HG03066 (cell line): ENCODE data around the gene DLG2.

Experiments used
- ATAC-seq: cut with Tn5 transposase; IDR thresholded peaks from one replicate; pipeline ENCODE4 v1.9.1; 2021; ENCODE audit warnings: low read depth; ENCODE audit not compliant: unreplicated experiment

DLG2 gene

DNA sequence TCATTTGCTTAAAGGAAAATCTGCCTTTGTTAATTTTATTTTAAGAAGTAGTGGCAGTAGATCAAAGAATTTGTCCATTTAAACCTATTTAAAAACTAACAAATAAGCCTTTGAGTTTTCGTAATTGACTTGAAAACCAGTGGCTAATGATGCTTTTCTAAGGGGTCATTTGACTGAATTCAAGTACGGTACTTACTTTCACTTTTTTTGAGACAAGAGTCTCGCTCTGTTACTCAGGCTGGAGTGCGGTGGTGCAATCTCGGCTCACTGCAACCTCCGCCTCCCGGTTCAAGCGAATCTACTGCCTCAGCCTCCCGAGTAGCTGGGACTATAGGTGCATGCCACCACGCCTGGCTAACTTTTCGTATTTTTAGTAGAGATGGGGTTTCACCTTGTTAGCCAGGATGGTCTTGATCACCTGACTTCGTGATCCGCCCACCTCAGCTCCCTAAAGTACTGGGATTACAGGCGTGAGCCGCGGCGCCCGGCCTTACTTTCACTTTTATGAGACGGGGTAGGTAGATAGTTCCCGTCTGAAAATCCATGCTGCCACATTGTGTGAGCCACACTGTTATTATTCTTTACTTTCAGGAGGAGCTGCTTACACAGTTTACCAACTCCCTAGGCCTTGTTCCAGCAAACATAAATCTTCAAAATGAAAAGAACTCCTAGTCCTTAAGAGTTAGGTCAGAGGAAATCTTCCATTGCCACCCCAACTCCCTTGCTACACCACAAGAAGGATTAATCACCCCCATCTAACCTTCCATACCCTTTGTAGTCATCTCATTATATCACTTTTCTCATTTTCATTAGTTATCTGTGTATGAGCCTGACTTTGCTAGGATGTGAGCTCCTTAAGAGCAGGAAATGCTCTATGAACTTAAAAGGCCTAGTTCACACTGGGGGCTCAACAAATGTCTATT lies 1414.4 kb downstream of the DLG2 start:
- ATAC-seq, result no peak

DNA sequence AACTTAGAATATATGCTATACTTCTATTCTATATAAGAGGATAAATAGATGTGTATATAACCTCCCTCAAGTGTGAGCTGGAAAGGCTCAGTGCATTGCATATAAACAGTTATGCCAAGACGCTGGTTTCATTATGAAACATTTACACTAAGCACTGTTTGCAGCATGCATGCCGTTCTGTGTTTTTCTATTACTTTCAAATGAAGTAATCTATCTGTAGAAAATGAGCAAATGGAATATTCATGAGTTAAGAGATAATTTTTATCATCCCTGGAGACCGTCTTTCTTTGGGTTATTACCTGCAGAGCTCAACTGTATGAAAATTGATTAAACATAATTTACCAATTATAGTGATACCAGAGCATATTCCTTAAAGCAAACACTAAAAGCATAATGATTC lies 1415.2 kb downstream of the DLG2 start:
- ATAC-seq, result no peak

DNA sequence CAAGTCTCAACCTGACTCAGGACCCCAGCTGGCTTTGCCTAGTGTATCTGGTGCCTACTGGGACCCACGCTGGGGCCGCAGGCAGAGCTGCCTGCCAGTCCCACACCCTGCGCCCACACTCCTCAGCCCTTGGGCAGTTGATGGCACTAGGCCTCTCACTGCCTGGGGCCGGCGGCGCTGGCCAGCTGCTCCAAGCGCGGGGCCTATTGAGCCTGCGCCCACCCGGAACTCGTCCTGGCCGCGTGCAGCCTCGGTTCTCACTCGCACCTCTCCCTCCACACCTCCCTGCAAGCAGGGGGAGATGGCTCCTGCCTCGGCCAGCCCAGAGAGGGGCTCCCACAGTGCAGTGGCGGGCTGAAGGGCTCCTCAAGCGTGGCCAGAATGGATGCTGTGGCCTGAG lies 1432.4 kb downstream of the DLG2 start:
- no peak for ATAC-seq

DNA sequence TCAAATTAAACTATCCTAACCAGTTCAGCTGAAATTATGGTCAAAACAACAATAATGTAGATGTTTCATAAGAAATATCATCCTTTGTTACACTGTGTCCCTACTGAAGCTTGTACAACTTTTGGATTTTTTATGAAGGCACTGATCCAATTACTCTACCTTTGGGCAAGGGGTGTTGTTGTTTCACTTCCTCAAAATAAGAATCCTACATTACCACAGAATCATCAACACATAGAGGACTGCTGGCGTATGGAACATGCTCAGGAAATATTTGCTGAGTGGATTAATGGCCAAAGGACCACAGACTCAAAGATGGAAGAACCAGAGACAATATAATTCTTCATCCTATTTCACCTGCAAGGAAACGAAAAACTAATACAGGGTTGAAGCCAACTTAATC lies 1433.4 kb downstream of the DLG2 start:
- no peak for ATAC-seq

DNA sequence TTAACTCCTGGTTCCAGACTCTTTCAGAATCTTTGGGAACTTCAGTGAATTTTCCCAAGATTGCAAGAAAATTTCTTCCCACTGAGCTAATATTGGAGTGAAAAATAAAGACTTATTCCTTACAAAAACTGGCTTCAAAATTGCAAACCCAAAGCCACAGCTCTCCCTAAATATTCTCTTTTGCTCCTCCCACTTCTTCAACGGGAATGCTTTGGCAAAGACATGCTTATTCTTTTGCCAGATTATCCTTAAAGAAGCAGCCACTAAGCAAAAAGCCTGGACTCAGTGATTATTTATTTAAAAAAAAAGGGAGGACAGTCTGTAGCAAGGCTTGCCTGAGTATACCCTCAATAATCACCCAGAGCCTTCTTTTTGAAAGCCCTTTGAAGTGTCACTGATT lies 1438.6 kb downstream of the DLG2 start:
- no peak for ATAC-seq

DNA sequence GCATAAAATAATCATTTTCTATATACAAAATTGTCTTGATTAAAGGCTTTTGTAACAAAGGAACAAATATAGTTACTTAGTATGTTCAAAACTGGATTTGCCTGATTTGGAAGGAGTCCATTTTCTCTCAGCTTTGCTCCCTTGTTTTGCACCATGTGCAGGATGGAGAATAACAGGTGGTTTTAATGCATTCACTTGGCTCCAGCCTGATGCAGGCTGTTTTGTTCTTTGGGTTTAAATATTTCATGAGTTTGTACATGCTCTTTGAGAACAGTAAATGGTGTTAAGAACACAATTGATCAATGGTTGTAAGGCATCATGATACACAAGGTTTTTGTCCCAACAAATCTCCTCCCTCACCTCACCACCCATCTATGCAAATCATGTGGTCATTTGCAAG lies 1454.1 kb downstream of the DLG2 start:
- ATAC-seq, result no peak

DNA sequence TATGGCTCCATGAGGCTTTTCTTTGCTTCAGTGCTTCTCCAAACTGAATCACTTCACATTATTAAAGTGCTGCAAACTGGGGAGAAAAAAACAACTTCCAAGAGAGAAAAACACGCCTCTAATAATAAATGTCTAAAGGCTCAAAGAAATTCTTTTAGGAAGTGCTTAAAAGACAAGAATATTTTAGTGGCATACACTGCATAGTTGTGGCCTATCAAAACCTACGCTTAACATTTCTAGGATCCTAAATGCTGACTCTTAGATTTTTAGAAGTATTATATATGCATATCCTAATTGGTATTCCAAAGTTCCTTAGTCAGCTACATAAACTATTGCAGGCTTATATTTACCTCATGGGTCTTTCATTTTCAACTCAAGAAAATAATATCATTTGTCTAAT lies 1462.0 kb downstream of the DLG2 start:
- no peak for ATAC-seq

DNA sequence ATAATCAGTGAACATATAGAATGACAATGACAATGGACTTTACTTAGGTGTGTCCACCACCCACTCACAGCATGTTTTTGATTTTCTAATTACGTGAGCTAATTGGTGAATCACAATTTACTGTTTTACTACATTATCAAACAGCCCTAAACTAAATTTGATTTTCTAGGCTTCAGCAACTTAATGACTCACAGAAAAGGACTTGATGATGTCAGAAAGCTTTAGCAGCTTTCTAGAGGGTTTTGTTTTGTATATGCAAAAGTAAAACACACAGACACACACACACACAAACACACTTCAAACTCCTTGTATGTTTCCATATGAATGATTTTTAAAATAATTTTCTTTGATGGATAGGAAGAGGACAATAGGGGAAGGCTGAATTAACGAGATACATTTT lies 1462.4 kb downstream of the DLG2 start:
- no peak for ATAC-seq

DNA sequence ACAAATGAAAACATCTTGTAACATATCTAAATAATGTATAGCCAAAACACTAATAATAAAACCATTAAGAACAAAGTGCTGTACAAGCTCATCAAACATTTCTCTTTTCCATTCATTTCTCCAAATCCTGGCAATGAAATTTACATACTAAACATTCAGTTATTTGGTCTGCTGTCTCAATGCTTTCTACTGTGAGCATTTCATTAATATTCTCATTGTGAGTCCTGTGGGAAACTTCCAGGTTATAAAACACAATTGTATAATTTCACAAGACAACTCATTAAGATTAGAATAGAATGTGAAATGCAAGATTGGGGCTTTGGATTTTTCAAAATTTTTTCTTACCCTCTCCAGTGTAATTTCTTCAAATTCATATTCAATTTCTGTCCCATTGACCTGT lies 1464.0 kb downstream of the DLG2 start:
- ATAC-seq, result no peak

DNA sequence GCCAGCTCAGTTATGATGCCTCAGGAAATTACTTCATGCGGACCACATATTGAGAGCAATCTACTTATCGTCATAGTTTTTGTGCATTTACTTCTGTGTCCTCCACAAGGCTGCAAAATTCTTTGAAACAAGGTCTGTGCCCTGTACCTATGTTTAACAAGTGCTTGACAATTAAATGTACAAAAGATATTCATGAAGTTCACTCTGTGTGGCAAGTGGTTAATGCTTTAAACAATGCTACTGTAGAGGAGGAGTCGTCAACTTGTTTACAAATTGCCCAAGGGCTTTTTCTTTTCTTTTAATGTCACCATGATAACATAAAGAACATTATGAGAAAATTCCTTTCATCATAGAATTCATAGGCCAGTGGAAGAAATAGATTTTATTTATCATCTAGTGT lies 1469.5 kb downstream of the DLG2 start:
- no peak for ATAC-seq

DNA sequence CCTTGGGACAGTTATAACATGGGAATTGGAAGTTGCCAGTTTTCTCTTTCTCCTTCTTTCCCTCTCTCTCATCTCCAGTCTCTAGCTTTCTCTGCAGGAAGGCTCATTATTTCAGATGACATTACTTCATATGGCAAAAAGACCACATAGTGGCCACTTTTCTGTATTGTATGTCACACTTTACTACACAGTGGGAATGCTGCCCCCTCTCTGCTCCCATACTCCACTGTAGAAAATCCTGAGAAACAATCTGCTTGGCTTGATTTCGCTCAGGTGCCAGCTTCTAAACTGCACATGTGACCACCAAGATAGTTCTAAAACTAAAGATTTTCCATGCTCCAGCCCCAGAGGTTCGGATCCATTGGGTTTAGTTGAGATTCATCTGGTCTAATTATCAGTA lies 1480.3 kb downstream of the DLG2 start:
- no peak for ATAC-seq

DNA sequence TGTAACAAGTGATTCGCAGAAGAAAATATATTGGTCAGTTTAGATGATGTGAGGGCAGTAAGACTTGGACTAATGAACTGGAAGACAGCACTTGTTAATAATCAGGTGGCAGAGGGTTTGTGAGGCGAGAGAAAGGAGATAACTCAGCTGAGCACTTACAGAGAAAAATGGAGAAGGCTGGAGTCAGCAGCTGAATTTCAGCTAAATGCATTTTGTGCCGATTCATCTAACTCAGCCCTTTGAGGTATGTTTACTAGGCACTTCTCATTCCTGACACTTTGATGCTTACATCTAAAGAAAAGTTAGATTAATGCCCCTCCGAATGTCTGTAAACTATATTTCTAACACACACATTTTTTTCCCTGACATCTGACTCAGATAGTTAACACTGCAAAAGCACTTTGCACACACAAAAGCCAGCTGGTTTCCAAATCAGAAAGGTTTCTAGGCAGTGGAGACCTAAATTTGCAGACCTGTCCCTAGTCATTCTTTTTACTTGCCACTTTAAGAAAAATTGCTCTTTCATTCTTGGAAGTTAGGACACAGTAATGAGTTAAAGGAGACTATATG lies 1481.4 kb downstream of the DLG2 start:
- no peak for ATAC-seq

DNA sequence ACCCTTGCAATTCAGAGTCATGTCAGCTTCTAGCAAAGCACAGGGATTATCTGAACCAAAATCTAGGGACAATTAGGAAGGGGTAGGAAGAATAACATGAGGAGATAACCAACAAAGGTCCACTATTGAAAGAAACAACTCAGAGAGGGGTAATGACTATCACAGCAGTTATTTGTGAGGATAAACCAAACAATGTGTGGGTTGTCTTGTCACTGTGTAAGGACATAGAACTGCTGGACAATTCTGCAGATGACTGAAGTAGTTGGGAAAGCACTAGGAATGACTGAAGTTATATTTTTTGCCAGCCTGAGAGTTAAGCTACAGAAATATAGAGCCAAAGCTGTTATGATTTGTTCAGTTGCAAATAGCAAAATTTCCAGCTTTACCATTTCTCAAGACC lies 1482.6 kb downstream of the DLG2 start:
- no peak for ATAC-seq

DNA sequence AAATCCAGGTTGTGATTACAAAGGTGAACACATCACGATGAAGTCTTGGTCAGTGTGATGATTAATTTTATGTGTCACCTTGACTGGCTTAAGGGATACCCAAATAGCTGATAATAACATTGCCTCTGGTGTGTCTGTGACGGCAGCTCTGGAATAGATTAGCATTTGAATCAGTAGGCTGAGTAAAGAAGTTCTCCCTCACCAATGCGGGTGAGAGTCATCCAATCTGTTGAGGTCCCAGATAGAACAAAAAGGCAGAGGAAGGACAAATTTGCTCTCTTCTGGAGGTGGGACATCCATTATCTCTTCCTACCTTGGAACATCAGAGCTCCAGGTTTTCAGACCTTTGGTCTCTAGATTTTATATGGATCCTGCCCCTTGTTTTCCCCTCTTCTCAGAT lies 1484.7 kb downstream of the DLG2 start:
- ATAC-seq, result no peak

DNA sequence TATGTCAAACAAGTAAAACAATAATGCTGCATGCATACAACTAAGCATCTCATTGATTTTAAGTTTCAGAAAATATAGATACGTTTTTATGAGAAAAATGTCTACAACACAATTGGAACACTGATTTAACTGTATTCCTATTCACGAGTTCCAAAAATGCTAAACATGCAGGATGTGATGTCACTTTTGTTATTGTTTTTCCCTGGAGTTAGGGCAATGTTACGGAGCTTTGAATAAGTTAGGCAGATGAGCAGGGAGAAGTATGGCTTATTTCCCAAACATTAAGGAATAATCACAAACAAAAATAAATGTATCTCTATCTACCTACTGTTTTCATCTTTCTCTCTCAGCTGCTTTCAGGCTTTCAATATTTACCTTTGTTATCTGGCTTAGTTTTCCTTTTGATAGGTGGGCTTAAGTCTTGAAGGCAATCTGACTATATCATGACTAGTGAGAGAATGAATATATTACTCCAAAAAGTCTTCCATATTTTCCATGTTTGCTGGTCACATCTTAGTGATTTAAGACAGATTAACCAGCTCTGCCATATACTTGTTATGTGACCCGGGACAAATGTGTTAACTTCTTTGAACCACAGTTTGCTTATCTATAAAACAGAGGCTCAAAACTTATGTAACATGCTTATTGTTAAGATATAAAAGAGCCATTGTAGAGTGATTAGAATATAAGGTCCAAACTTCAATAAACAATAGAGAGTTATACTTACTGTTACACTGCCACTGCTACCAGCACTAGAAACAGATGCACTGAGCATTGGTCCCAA lies 1486.6 kb downstream of the DLG2 start:
- ATAC-seq, result no peak

DNA sequence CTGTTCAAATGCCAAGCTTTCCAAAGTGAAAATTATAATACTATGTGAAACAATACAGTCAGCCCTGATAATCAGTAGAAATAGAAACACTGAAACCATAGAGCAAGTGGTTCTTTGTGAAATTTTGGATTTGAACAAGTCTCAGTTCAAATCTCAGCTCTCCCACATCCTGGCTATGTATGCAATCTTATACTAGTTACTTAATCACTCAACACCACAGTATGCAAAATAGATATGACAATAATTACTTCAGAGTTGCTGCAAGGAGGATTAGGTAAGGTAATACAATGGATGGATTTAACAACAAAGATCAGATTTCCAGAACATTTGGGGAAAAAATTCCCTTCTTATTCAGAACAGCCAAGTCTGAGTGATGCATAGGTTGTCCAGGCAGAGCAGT lies 1489.2 kb downstream of the DLG2 start:
- no peak for ATAC-seq

DNA sequence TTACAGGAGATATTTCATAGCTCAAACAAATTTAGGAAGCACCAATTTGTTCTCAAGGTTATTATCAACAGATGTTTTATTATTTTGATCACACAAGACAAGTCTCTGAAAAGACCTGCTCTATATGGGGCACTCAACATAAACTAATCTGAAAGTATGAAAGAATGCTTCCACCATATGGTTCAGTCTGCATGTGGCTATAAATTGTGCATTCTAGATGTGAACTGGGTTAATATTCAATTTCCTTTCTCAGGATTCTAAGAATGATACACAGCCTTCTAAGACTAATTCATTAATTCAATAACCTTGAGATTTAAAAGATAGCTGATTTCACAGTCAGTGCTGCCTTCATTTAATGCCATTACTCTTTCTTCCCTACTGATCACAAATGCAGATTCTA lies 1489.6 kb downstream of the DLG2 start:
- ATAC-seq, result no peak

DNA sequence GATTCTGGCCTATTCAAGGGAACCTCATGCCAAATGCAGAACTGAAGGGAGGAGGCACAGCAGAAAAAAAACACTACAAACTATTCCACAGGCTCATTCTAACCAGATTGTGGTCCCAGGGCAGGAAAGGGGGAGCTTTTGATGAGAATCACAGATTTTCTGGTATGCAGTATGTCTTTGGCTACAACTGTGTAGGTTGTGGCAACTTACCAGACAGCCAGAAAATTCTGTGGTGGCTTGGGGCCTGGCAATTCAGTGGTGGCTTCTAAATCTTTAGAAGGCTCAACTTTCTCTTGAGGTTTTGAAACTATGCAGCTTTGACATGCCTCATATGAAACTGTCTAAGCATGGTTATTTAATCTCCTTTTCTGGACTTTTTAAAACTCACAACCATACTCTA lies 1490.2 kb downstream of the DLG2 start:
- ATAC-seq, result no peak

DNA sequence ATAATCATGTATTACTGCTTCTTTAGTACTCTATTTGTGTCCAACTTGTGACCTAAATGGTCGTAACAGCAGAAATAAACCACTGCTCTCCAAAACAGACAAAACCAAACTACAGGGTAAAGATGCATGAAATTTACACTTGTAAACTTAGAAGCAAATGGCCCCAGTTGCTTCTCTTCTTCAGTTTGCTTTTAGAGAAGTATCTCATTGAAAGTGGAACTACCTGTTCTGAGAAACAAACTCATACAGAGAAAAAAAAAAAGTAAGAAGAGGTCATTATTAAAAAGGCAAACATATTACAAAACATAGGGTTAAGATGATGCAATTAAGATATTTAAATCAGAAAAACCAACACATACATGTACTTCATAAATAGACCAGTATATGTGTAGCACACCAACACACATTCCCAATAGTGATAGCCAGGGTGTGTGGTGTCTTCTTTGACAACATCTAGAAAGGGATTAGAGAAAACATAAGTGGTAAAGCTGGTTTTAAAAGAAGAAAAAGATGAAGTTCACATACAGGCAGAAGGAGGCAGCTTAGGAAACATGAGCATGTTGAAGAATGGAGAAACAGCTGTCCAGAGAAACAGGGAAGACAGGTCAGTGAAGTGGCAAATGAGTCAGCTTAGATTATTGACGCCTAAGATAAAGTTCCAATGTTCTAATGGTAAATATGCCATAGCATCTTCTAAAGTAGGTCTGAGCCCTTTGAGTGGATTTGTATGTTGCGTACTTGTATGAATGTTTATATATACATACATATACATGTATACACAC lies 1496.3 kb downstream of the DLG2 start:
- ATAC-seq, result no peak

DNA sequence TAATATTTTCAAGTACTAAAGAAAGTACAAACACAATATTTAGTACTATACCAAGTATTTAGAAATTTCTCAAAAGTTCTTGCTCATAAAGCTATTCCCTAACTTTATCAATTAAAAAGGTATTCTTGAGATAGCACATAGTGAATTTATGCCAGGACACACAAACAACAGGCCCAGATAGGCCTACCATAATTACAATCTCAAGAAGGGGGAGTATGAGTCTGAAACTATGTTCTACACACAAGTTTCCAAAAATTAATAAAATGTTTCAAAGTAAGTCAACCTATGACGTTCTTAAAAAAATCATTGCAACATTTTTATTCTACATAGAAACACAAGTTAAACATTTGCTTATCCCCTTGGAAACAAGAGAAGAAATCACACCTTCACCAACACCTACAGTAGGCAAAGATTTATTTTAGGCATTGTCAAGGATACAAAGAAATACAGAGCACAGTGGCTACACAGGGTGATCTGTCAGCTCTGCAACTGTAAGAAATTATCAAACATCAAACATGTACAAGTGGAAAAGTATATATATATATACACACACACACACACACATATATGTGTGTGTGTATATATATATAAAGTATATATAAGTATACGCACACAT lies 1497.1 kb downstream of the DLG2 start:
- ATAC-seq, result no peak
